SK-N-SH (cell line): ENCODE data around the gene KNTC1.

ENCODE experiments used
- CHD2 ChIP-seq: fragments of 150-350 bp; IDR thresholded peaks from 2 replicates; pipeline ENCODE4 v1.6.1; 2018; ENCODE audit warnings: low read length; ENCODE audit not compliant: partially characterized antibody
- CTCF ChIP-seq: fragments of 200-600 bp; sonication (generic); IDR thresholded peaks from 2 replicates; pipeline ENCODE4 v1.6.1; 2017; ENCODE audit warnings: antibody characterized with exemption, mild to moderate bottlenecking, moderate library complexity
- EP300 ChIP-seq, 2 experiments: IDR thresholded peaks; 2 replicates each; pipeline versions ENCODE4 v1.4.0 to v1.6.1; 2012; ENCODE audit warnings: borderline replicate concordance in 1 of 2, low read depth in 1 of 2, low read length in 1 of 2
- FOXM1 ChIP-seq: IDR thresholded peaks from 2 replicates; pipeline ENCODE4 v1.4.0; 2012; ENCODE audit warnings: low read depth, mild to moderate bottlenecking
- GABPA ChIP-seq: IDR thresholded peaks from 2 replicates; pipeline ENCODE4 v1.4.0; 2012; ENCODE audit warnings: low read depth, mild to moderate bottlenecking
- MAX ChIP-seq: IDR thresholded peaks from 2 replicates; pipeline ENCODE4 v1.4.0; 2012; ENCODE audit warnings: low read depth
- POLR2AphosphoS5 ChIP-seq: IDR thresholded peaks from 2 replicates; pipeline ENCODE4 v1.6.1; 2012; ENCODE audit warnings: low read depth, low read length
- RAD21 ChIP-seq: IDR thresholded peaks from 2 replicates; pipeline ENCODE4 v1.6.1; 2012; ENCODE audit warnings: mild to moderate bottlenecking, low read length
- RFX5 ChIP-seq: IDR thresholded peaks from 2 replicates; pipeline ENCODE4 v1.6.1; 2012; ENCODE audit warnings: mild to moderate bottlenecking, improper control_type of control experiment, low read length

GRCh38 chr12:122519418-122519817 lies 7.6 kb upstream of the KNTC1 start:
- TF ChIP-seq CTCF (no peak), GABPA (no peak), RFX5 (no peak), EP300 (IDR thresholded peaks at IDR 0.05; ENCODE audit: borderline replicate concordance in 1 of 2, low read depth in 1 of 2, low read length in 1 of 2) (no peak), FOXM1 (no peak), RAD21 (no peak), POLR2AphosphoS5 (no peak), MAX (no peak), CHD2 (no peak)
